H9 (cell line): ENCODE measurements around the gene MEIS2. TPM values are rescaled to one million over a fixed set of nuclear protein-coding genes. Genes with fewer than 3 reads are reported as not detected.
A peak's percentile ranks its signal among the peaks of the same experiment; 100 is the strongest.

ENCODE experiments used
- DNase-seq: peaks from one replicate; pipeline ENCODE4 v3.0.0-alpha.2; 2017
- H2AFZ ChIP-seq: one replicate; pipeline ENCODE4 v1.6.1; 2013; ENCODE audit warnings: mild to moderate bottlenecking, low read length, control low read depth, moderate library complexity
- H2AK5ac ChIP-seq: 2 replicates; pipeline ENCODE4 v1.6.1; 2013; ENCODE audit warnings: low read length, control low read depth, mixed read lengths; ENCODE audit not compliant: insufficient read length
- H2BK120ac ChIP-seq: one replicate; pipeline ENCODE4 v1.6.1; 2013; ENCODE audit warnings: low read depth, mild to moderate bottlenecking, low read length, control low read depth, inconsistent platforms; ENCODE audit not compliant: poor library complexity, severe bottlenecking
- H2BK12ac ChIP-seq: 2 replicates; pipeline ENCODE4 v1.6.1; 2013; ENCODE audit warnings: low read length, control low read depth, mixed read lengths, low read depth; ENCODE audit not compliant: insufficient read length
- H2BK15ac ChIP-seq: 2 replicates; pipeline ENCODE4 v1.6.1; 2013; ENCODE audit warnings: low read depth, low read length, control low read depth
- H2BK20ac ChIP-seq: one replicate; pipeline ENCODE4 v1.6.1; 2013; ENCODE audit warnings: low read depth, mild to moderate bottlenecking, low read length, control low read depth, inconsistent platforms; ENCODE audit not compliant: poor library complexity, severe bottlenecking
- H2BK5ac ChIP-seq: 2 replicates; pipeline ENCODE4 v1.6.1; 2013; ENCODE audit warnings: low read length, control low read depth, mixed read lengths; ENCODE audit not compliant: insufficient read length
- H3K14ac ChIP-seq: 2 replicates; pipeline ENCODE4 v1.6.1; 2013; ENCODE audit warnings: low read length, control low read depth; ENCODE audit not compliant: insufficient read depth
- H3K18ac ChIP-seq: 2 replicates; pipeline ENCODE4 v1.6.1; 2013; ENCODE audit warnings: low read depth, mild to moderate bottlenecking, mixed read lengths, low read length, control low read depth; ENCODE audit not compliant: insufficient read length
- H3K23ac ChIP-seq: 2 replicates; pipeline ENCODE4 v1.6.1; 2013; ENCODE audit warnings: low read length, control low read depth, mixed read lengths, low read depth; ENCODE audit not compliant: insufficient read length
- H3K23me2 ChIP-seq: 2 replicates; pipeline ENCODE4 v1.6.1; 2013; ENCODE audit warnings: low read depth, mild to moderate bottlenecking, mixed read lengths, low read length, control low read depth; ENCODE audit not compliant: insufficient read length, poor library complexity, severe bottlenecking
- H3K27ac ChIP-seq: 2 replicates; pipeline ENCODE4 v1.5.1; 2013; ENCODE audit warnings: low read length, control low read depth, mixed read lengths, low read depth; ENCODE audit not compliant: insufficient read length
- H3K27me3 ChIP-seq: 2 replicates; pipeline ENCODE4 v1.6.1; 2013; ENCODE audit warnings: low read length, control low read depth, inconsistent platforms; ENCODE audit not compliant: insufficient read depth
- H3K4ac ChIP-seq: 2 replicates; pipeline ENCODE4 v1.6.1; 2013; ENCODE audit warnings: low read depth, mild to moderate bottlenecking, control low read depth, inconsistent platforms, low read length, moderate library complexity
- H3K4me1 ChIP-seq: 2 replicates; pipeline ENCODE4 v1.6.1; 2013; ENCODE audit warnings: low read length, control low read depth, inconsistent platforms; ENCODE audit not compliant: insufficient read depth
- H3K4me2 ChIP-seq: 2 replicates; pipeline ENCODE4 v1.6.1; 2013; ENCODE audit warnings: low read length, control low read depth, mixed read lengths; ENCODE audit not compliant: insufficient read length, insufficient read depth
- H3K56ac ChIP-seq: 2 replicates; pipeline ENCODE4 v1.6.1; 2013; ENCODE audit warnings: low read depth, mild to moderate bottlenecking, mixed read lengths, low read length, control low read depth; ENCODE audit not compliant: insufficient read length
- H3K79me1 ChIP-seq: 2 replicates; pipeline ENCODE4 v1.6.1; 2013; ENCODE audit warnings: low read depth, mild to moderate bottlenecking, moderate library complexity, low read length, control low read depth, inconsistent platforms; ENCODE audit not compliant: insufficient read depth, poor library complexity, severe bottlenecking
- H3K79me2 ChIP-seq: 2 replicates; pipeline ENCODE4 v1.6.1; 2013; ENCODE audit warnings: low read length, control low read depth, inconsistent platforms; ENCODE audit not compliant: insufficient read depth
- H3K9ac ChIP-seq: 2 replicates; pipeline ENCODE4 v1.6.1; 2013; ENCODE audit warnings: low read length, control low read depth, mixed read lengths; ENCODE audit not compliant: insufficient read length; ENCODE audit errors: extremely low read depth
- H3K9me3 ChIP-seq: one replicate; pipeline ENCODE4 v1.6.1; 2013; ENCODE audit warnings: low read depth, low read length, inconsistent platforms; ENCODE audit not compliant: control insufficient read depth
- H3T11ph ChIP-seq: one replicate; pipeline ENCODE4 v1.6.1; 2013; ENCODE audit warnings: mild to moderate bottlenecking, low read length, control low read depth, inconsistent platforms
- H4K20me1 ChIP-seq: one replicate; pipeline ENCODE4 v1.6.1; 2013; ENCODE audit not compliant: control insufficient read depth, insufficient read length, insufficient read depth
- H4K5ac ChIP-seq: 2 replicates; pipeline ENCODE4 v1.6.1; 2013; ENCODE audit warnings: low read depth, mild to moderate bottlenecking, mixed read lengths, low read length, control low read depth; ENCODE audit not compliant: insufficient read length
- H4K8ac ChIP-seq: replicated peaks from 2 replicates; pipeline ENCODE4 v1.6.1; 2013; ENCODE audit warnings: low read length, control low read depth, mixed read lengths, low read depth; ENCODE audit not compliant: insufficient read length
- H4K91ac ChIP-seq: 2 replicates; pipeline ENCODE4 v1.6.1; 2013; ENCODE audit warnings: low read depth, mild to moderate bottlenecking, moderate library complexity, mixed read lengths, low read length, control low read depth; ENCODE audit not compliant: insufficient read length
- H3K27ac Mint-ChIP-seq, 3 experiments: 2 replicates in 2 of 3; 3 replicates in 1 of 3; pipeline ENCODE4 v1.8.0; 2020 to 2021; ENCODE audit warnings: mixed read lengths in 3 of 3, mild to moderate bottlenecking in 1 of 3, moderate library complexity in 1 of 3
- H3K27me3 Mint-ChIP-seq: 2 replicates; pipeline ENCODE4 v1.8.0; 2021; ENCODE audit warnings: low read depth, mild to moderate bottlenecking, moderate library complexity, mixed read lengths
- H3K36me3 Mint-ChIP-seq, 3 experiments: 2 replicates in 2 of 3; 3 replicates in 1 of 3; pipeline ENCODE4 v1.8.0; 2020 to 2021; ENCODE audit warnings: low read depth in 3 of 3, mixed read lengths in 3 of 3; ENCODE audit not compliant: insufficient read depth in 1 of 3
- H3K4me1 Mint-ChIP-seq, 2 experiments: 2 replicates each; pipeline ENCODE4 v1.8.0; 2020; ENCODE audit warnings: mixed read lengths in 2 of 2
- H3K4me3 Mint-ChIP-seq, 2 experiments: 2 replicates in 1 of 2; 3 replicates in 1 of 2; pipeline ENCODE4 v1.8.0; 2020 to 2021; ENCODE audit warnings: mild to moderate bottlenecking in 2 of 2, mixed read lengths in 2 of 2, moderate library complexity in 1 of 2
- H3K9me3 Mint-ChIP-seq, 2 experiments: 2 replicates in 1 of 2; 3 replicates in 1 of 2; pipeline ENCODE4 v1.8.0; 2020; ENCODE audit warnings: mild to moderate bottlenecking in 2 of 2, mixed read lengths in 2 of 2, moderate library complexity in 1 of 2
- CTCF ChIP-seq: fragments of 200-600 bp; sonication (generic); conservative IDR thresholded peaks from 3 replicates; pipeline ENCODE4 v1.8.0; 2021; ENCODE audit warnings: antibody characterized with exemption, mild to moderate bottlenecking
- WGBS: extraction: QIAGEN DNeasy Blood & Tissue Kit; methylation state at CpG from one replicate; pipeline ENCODE4 v1.1.7; 2013; ENCODE audit warnings: missing lambda C conversion rate, low lambda C conversion rate, mixed read lengths; ENCODE audit not compliant: insufficient read length; ENCODE audit errors: extremely low coverage; 5-methylcytosine and 5-hydroxymethylcytosine counted together
- total RNA-seq: library from RNA; stranded (reverse); gene quantifications from 2 replicates; pipeline ENCODE4 v1.2.1, GENCODE V29; 2021

MEIS2 gene
- total RNA-seq, 1 experiment from 2014 or later, result 0.35 TPM

DNA sequence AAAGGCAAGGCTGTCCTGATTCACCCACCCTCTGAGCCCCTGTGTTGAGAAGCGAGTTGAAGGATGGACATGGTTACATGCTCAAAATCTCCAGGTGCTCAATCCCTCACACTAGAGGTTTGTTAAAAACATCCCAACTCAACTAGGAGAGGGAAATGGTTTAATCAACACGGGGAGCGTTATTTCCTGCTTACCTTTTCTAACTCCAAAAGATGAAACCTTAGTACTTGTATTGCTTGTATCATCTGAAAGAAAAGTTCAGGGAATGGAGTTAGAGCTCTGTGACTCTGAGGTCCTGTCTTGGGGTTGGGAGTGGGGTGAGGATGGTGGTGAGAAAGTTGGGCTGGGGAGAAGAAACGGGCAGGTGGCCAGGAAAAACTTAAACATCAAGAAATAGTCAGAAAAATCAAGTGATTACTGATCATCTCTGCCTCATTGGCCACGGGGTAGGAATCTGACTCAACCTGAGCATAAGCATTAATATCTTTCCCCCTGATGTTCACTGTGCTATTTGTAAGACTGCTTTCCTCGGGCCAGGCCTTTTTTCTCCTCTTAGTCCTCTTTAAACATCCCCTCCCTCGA, 5.9 kb downstream of the MEIS2 start:
- peak overlapping the region; percentile 92 for H3K4me2 ChIP-seq
- no peaks in the 10 kb centered on the region for H3K79me1 ChIP-seq
- no peak overlapping the region for H3K14ac ChIP-seq
- H3K36me3 Mint-ChIP-seq, result no peaks in the 10 kb centered on the region
- H3K27ac ChIP-seq, result no peak overlapping the region
- no peak overlapping the region for H4K91ac ChIP-seq
- H3K9ac ChIP-seq, result no peak overlapping the region
- no peak overlapping the region; a peak in 1 of 7 replicates for H3K27ac Mint-ChIP-seq
- peaks cover 0 to 4% of the 10 kb centered on the region in 2 experiments; a peak in 2 of 5 replicates for H3K9me3 Mint-ChIP-seq
- DNase-seq, result no peak
- H3K56ac ChIP-seq, result no peak overlapping the region
- H4K5ac ChIP-seq, result no peak overlapping the region
- H3K23me2 ChIP-seq, result peaks cover 34% of the 10 kb centered on the region
- WGBS, result no CpG with 5 or more reads among the region's 7 CpGs
- peak overlapping the region; percentile 6 to 73 for H3K4me3 Mint-ChIP-seq
- H4K20me1 ChIP-seq, result no peaks in the 10 kb centered on the region
- H4K8ac ChIP-seq, result no peak overlapping the region
- no peak overlapping the region for H2BK120ac ChIP-seq
- H3K4me1 ChIP-seq, result peaks cover 3% of the 10 kb centered on the region; the same call in 1 of the 2 replicates
- no peak overlapping the region for H3T11ph ChIP-seq
- no peak overlapping the region for H2BK15ac ChIP-seq
- H2AFZ ChIP-seq, result no peak overlapping the region
- H3K9me3 ChIP-seq, result no peaks in the 10 kb centered on the region
- H2AK5ac ChIP-seq, result no peak overlapping the region
- H3K79me2 ChIP-seq, result no peaks in the 10 kb centered on the region
- H3K27me3 ChIP-seq, result peaks cover 65% of the 10 kb centered on the region
- no peak for TF ChIP-seq CTCF
- H2BK20ac ChIP-seq, result no peak overlapping the region
- no peak overlapping the region for H3K23ac ChIP-seq
- H3K4me1 Mint-ChIP-seq, result peaks cover 70 to 74% of the 10 kb centered on the region in 2 experiments
- no peak overlapping the region for H2BK12ac ChIP-seq
- no peak overlapping the region for H2BK5ac ChIP-seq
- H3K27me3 Mint-ChIP-seq, result peaks cover 87% of the 10 kb centered on the region
- H3K18ac ChIP-seq, result no peak overlapping the region
- no peak overlapping the region for H3K4ac ChIP-seq
